Erythroblast (primary cell): ENCODE data around the gene PLCH1.

Experiments used
- GATA1 ChIP-seq: IDR thresholded peaks from 2 replicates; pipeline ENCODE4 v1.6.1; 2011; ENCODE audit warnings: low read depth, mild to moderate bottlenecking, control low read depth, low read length, moderate library complexity
- POLR2A ChIP-seq: IDR thresholded peaks from 2 replicates; pipeline ENCODE4 v1.6.1; 2011; ENCODE audit warnings: mild to moderate bottlenecking, low read length

DNA sequence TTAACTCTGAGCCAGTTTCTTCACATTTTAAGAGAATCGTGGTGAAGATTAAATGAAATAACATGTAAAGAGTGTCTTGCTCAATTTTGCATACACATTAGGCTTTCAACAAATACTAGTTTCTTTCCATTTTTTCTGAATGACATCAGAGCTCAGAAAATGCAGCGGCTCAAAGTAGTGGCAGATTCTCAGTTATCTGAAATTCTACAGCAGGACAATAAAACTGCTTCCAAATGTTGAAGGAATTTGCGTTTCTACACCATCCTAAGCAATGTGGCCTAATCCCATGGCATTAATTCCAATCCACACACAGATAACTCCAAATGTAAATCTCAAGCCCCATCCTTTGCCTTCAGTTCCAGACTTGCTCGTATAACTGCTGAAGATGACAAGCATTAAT, 115.8 kb downstream of the PLCH1 start:
- no peak for TF ChIP-seq POLR2A
- TF ChIP-seq GATA1: no peak
